HL-60/S4 treated with phorbol 12-myristate 13-acetate at 8.2 ng/mL for 4 days and 3 days (cell line): ENCODE data around the gene NTMT2.

Source experiments
- in situ Hi-C: fragments of 300-500 bp; cut with MboI; formaldehyde crosslinking; loops from 2 replicates; pipeline ENCODE4 v1.15.0; 2022; ENCODE audit warnings: low sequenced_read_pairs

The NTMT2 gene

DNA sequence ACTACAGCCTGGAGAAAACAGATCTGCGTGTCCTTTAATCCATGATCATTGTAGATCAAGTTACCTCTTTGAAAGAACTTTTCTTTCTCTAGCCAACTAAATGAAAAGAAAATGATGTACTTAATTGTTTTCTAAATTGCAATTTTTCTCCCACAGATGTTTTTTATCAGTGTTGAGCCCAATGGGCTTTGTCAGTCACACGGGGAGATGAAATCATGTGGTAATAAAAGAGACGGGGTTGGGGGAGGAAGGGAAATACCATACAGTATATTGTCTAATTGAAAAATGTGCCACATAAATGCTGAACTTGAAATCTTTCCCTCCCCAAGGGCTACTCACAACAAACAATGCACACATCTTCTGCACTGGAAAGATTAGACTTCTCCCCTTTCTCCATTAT lies 58.4 kb downstream of the NTMT2 start:
- in situ Hi-C loops, result no loop called here

DNA sequence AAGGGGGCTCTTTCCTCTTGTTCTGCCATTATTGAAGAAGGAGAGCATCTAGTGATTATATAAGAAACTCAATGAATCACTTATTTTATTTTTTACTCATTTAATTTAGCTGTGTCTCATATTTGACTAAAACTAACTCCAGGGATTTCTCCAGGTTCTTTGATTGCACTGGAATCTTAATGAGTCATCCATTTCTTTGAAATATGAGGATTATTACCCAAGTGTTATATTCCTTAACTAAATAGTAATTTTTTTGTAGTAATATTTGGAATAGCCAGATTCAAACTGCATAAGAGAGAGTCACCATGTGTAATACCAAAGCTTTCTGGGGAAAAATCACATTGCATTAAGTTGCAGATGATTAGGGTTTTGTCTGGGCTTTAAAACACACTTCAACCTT lies 59.5 kb downstream of the NTMT2 start:
- in situ Hi-C loops, result no loop called here

DNA sequence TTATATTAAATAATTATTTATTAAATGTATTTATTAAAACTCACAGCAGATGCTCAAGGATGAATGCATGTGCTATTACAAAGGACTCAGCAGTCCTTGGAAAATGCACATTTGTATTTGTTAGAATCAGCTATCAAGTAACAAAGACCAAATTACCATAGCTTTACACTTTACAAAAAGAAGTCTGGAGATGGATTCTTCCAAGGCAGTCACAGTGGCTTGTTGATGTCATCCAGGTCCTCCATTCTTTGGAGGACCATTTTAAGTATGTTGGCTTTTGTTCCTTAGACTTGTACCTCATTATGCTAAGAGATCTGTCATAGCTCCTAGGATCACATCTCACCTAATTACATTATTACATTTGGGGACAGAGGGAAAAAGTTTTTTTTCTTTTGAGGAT lies 63.4 kb downstream of the NTMT2 start:
- in situ Hi-C loops, result no loop called here

DNA sequence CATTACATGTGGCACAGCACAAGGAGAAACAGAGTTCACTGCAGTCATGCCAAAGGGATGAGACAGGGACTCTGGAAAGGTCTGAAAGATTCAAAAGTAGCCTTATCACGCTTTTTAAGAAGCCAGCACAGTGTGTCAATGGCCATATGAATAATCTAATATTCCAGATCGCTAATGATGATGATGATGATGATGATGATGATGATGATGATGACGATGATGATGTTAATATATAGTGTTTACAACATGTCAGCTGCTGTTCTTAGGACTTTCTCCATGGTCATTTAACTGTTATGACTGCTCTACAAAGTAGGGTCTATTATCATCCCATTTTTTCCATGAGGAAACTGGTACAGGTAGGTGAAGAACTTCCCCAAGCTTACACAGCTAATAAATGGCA lies 64.4 kb downstream of the NTMT2 start:
- in situ Hi-C loops, result no loop called here

DNA sequence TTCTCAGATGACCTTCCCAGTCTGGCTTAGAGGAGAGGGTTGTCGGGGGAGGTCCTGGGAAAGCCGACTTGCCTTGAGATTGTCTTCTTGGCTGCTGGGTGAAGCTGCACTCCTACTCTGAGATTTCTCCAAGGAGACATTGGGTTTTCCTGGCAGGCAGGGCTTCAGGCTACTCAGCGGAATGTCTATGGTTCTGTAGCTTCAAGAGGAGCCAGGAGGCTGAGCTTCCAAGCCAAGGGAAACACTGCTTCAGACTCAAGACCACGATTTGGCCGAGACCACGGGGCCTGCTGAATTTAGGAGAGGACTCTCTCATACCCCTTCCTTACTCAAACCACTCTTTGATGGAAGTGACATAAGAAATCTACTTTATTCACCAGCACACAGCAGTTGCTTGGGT lies 67.8 kb downstream of the NTMT2 start:
- in situ Hi-C loops, result no loop called here

DNA sequence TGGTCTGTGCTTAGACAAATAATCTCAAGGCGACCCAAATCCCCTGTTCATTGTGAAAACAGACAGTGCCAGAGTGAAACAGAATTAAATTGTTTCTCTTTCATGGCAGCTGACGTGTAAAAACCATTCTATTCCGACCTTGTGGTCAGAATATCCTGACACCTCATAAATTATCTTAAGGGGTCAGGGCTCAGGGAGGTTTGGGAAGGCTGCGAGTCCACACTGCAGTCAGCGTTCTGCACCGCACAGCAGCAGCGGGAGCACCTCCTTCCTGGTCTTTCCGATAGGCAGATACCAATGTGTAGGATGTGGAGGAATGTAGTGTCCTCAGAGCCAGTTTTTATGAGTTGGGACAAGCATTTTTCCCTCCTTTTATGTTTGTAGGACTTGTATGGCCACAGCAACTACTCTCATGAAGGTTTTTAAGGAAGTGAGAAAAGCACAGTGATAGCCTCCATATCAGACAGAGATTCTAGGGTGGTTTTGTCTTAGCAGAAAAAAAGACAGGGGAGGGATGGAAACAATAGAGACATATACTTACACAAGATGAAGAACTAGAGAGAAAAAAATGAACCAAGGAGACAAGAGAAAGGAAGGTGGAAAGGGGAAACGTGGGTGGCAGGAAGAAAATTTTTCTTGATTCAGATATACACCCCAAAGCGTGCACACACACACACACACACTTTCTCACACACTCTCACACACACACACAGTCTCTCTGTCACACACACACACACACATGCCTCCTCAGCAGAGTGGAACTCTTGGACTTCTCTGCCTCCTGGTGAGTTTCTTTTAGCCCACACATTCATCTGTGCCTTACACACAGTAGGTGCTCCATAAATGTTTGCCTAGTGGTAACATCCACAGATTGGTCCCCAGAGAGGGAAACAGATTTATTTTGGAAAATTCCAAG lies 68.6 kb downstream of the NTMT2 start:
- in situ Hi-C loops, result no loop called here

DNA sequence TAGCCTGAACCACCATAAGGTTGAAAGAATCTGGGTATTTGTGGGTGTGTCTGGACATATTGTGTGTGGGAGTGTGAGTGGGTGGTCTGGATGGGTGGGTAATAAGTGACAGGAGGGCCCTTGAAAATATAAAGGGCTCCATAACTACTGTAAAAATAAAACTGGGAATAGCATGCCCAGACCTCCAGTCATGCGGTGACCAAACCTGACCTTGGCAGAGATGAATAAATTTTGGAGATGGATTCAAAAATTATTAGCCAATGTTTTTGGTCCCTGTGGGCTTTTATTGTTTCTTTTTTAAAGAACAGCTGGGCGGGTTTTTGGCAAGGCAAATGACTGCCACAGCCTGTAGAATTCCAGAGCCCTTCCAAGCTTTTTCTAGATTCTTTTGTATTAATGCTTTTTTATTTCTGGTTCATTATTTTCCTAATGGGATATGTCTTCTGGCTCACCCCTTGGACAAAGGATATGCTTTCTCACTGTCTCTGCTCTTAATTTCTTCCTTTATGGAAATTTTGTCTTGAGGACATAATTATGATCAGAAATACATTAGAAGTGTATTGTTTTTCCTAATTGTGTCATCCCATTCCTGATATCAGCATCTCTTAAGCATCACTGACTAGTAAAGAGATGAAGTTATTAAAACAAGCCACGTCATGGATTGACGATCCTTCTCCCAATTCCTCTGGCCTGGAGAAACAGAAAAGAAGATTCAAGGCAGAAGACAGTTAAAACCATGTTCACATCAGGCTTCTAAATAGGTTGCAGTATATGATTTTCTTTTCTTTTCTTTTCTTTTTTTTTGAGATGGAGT lies 69.5 kb downstream of the NTMT2 start:
- in situ Hi-C loops, result no loop called here

DNA sequence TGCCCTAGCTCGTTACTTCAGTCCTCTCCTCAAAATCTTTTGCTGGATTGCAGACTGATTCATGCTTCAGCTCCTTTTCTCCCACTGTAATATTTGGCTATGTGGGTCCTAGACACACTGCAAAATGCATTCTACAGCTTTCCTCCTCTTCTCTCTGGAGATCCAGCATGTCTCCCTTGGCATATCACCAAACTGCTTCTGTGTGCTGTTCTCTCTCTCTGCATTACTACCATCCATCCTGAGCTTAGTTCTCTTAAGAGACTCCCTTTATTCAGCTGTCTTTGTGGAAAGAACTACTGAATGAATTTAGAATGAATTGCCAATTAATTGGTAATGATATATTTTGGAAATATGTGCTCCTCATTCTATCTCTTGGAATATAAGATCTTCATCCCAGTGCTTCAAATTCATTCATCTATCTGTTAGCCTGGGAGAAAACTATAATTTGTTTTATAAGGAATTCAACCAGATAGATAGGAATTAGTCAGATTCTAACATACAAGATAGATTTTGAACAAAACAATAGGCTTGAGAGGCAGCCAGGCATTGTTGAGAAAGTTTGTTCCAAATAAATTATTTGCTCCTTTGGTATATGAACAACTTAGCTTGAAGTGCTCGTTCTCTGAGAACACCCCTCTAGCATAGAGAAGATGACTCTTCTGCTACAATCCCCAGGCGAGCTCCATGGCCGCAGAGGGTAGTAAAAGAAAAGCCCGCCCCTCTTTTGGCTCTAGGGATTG lies 71.9 kb downstream of the NTMT2 start:
- in situ Hi-C loops, result no loop called here

DNA sequence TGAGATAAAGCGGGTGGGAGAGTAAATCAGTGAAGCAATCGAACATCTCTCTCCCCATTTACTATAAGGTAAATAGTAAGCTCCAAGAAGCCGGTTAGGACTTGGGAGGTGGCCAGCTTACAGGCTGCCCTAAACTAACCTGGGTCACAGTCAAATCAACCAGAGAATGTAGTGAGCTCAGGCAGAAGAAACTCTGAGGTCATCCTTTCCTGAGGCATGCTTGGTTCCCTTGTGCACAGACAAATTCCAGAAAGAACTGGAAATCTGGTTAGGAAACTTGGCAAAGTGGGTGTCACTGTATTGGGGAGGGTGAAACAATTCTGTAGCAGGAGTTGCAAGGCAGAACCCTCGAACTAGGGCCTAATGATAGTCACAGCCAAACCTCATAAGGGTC lies 72.5 kb downstream of the NTMT2 start:
- in situ Hi-C loops, result no loop called here
